H54 (cell line): ENCODE measurements around the gene POMGNT2.

Source experiments
- DNase-seq: peaks from one replicate; pipeline ENCODE4 v3.0.0; 2011; ENCODE audit warnings: low spot score, mixed read lengths; ENCODE audit not compliant: insufficient read length
- FAIRE-seq: peaks from 3 replicates; lab custom pipeline; 2011; peaks lifted over from hg19 to GRCh38; lab: Jason Lieb, UNC
- POLR2A ChIP-seq: IDR thresholded peaks from 2 replicates; pipeline ENCODE4 v1.6.1; 2011; ENCODE audit warnings: low read depth, mild to moderate bottlenecking, low read length

The POMGNT2 gene

GRCh38 chr3:43126536-43126935 is 20.7 kb upstream of the POMGNT2 start:
- FAIRE-seq (no peak), DNase-seq (no peak)
- no peak for TF ChIP-seq POLR2A

- no peak for FAIRE-seq
- DNase-seq, result no peak
- no peak for TF ChIP-seq POLR2A
Measured at GRCh38 chr3:43123895-43124294, 18.0 kb upstream of the POMGNT2 start.

DNA sequence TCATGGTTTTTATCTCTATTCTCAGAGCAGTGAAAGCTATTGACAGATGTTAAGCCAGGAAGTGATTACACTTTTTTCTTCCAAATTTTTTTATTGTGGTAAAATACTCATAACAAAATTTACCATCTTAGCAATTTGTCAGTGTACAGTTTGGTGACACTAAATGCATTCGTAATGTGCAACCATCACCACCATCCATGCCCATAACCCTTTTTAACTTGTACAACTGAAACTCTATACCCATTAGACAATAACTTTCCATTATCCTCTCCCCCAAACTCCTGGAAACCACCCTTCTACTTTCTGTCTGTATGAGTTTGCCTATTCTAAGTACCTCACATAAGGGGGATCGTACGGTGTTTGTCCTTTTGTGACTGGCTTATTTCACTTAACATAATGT is 15.1 kb upstream of the POMGNT2 start:
- FAIRE-seq, result no peak
- DNase-seq, result no peak

DNA sequence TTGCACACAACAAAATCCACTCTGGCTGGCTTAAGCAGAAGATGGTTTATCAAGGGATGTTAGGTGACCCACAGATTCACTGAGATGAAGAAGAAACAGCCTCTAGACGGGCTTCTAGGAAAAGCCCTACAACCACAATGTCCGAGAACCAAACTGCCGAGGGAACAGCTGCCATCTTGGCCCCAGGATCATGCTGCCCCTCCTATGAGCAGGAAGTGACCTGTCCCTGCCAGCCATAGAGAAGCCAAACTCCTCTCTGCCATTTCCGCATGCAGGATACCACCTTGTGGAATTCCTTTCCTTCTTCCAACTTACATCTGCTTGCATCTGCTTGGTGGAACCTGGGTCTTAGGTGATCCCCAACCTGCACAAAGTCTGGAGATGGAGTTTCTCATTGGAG is 11.4 kb upstream of the POMGNT2 start:
- FAIRE-seq, result no peak
- no peak for TF ChIP-seq POLR2A
- no peak for DNase-seq

More for the DNA sequence above, 15.1 kb upstream of the POMGNT2 start:
- no peak for TF ChIP-seq POLR2A

DNA sequence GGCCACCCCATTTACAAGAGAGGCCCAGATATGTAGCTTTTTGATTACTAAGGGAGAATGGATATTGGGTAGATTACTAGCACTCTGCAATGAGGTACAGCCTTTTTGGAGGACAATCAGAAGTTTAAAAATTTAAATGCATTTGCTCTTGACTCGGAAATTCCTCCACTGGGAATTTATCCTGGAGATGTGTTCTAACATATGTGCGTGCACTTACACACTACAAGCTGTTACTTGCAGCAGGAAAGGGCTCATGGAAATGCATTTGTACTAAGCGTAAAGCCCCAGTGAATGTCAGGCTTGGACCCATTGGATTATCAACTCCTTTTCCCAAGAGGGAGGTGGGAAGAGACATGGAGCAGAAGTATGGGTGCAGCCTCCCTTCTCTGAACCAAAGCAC is 7.8 kb upstream of the POMGNT2 start:
- FAIRE-seq (no peak), DNase-seq (no peak)
- no peak for TF ChIP-seq POLR2A

DNA sequence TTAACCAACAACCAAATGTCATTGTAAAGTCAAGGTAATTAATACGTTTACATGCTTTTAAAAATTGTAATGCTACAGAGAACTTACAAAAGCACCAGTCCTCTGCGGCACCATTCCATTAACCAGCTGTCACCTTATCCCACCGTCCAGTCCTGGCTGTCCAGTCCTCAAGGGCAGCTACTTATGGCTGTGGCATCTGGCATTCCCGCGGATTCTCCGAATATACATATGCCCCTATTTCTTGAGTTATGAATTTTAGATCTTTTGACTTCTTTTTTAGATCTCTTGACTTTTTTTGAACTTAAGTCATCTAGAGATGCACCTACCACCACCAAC is 382 bp upstream of the POMGNT2 start:
- FAIRE-seq, result no peak
- TF ChIP-seq POLR2A, result no peak
- no peak for DNase-seq

DNA sequence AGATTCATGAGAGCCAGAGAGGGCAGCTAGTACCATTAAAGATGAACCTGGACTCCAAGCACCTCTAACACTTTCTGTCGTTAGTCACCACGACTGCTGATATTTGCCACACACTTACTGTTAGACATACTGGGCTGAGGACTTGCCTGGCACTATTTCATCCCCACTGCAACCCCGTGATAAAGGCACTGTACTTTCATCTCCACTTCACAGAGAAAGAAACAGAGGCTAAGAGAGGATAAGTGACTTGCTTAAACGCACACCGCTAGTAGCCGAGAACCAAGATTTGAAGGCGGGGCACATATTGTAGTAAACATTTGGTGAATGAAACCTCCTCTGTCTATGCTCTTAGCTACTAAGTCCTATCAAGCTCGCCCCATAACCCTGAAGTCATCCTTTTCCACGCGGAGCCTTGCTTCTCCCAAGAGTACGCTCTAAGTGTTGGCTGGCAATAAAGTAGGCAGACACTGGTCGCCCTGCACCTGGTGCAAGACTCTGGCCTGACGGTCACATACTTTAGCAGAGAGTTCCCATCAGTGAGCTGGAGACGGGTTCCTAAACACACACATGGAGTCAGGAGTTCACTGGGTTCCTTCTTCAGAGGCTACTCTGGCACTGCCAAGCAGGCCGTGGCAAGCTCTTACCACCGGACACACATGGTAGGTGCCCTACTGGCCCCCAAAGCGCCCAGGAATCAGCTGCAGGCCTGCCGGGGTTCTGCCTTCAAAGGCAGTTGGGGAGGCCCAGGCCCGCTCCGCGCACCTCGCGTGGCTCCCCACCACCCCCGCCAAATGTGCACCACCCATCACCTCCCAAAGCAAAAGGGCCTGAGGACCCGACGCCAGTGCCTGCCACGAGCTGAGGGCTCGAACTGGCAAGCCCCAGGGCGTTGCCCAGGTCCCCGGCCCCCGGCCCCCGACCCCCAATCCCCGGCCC is 951 bp downstream of the POMGNT2 start:
- no peak for TF ChIP-seq POLR2A
- FAIRE-seq (no peak), DNase-seq (no peak)

DNA sequence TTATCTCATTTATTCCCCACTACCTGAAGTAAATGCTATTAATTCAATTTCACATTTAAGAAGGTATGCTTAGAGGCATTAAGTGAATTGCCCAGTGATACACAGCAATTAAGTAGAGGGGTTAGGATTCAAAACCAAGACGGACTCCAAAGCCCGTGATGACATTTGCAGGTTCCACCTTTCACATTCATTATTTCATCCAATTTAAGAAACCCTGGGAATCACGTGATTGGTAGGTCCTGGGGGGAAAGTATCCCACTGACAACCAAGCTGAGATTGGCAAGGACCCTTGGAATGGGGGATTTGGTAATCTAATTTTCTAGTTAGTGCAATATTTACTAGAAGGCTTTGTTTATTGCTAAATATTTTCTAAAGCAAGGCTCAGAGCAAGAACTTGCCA is 1.8 kb downstream of the POMGNT2 start:
- FAIRE-seq, result no peak
- TF ChIP-seq POLR2A, result no peak
- DNase-seq, result no peak

DNA sequence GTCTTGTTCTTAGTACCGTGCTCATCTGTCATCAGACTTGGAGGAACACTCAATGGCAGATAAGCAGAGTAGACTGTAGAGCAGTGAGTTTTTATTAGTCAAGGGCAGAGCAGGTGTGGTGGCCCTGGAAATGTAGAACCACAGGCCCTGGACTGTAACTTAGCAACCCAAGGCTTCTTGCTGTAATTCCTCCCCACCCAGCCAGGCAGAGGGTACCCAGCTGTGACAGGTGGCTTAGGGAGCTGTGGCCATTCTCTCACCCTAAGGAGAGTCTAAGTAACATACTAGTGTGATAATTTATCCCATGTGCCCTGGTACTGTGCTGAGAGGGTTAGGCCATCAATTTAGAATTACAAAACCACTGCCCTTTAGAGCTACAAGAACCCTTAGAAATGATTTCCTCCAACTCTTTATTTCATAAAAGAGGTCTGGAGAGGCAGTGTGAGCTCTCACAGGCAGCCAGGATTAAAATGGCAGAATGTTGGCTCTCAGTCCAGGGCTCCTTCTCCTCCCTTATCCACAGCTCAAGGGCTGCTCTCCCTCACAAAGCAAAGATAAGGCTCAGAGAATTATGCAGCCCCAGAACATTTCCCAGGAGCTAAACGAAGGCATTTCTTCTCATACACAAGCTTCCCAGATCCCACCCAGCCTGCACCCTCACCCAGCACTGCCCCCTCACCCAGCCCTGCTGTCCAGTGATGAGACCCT is 3.0 kb downstream of the POMGNT2 start:
- DNase-seq (no peak), FAIRE-seq (no peak)
- no peak for TF ChIP-seq POLR2A

GRCh38 chr3:43098761-43099160 is 7.1 kb downstream of the POMGNT2 start:
- DNase-seq (no peak), FAIRE-seq (no peak)
- TF ChIP-seq POLR2A, result no peak

GRCh38 chr3:43097400-43098080 is 8.3 kb downstream of the POMGNT2 start:
- TF ChIP-seq POLR2A, result no peak
- DNase-seq (no peak), FAIRE-seq (no peak)

GRCh38 chr3:43096761-43097160 is 9.1 kb downstream of the POMGNT2 start:
- no peak for TF ChIP-seq POLR2A
- DNase-seq, result no peak
- FAIRE-seq, result no peak

DNA sequence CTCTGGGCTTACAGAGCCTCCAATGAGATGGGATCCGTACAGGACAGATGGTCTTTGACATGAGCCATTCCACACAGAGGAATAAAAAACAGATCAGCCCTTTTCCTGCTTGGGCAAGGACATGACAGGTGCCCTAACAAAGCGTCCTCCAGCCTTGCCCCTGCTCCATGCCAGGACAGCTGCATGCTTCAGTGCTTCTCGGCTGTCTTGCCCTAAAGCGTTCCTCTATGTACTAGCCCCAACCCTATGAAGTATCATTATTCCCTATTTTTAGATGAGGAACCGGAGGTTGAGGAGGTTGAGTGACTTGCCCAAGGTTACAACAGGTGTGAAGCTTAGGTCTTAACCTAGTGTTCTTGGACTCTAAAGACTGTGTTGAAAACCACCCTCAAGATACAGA is 10.5 kb downstream of the POMGNT2 start:
- no peak for TF ChIP-seq POLR2A
- no peak for FAIRE-seq
- DNase-seq, result no peak

DNA sequence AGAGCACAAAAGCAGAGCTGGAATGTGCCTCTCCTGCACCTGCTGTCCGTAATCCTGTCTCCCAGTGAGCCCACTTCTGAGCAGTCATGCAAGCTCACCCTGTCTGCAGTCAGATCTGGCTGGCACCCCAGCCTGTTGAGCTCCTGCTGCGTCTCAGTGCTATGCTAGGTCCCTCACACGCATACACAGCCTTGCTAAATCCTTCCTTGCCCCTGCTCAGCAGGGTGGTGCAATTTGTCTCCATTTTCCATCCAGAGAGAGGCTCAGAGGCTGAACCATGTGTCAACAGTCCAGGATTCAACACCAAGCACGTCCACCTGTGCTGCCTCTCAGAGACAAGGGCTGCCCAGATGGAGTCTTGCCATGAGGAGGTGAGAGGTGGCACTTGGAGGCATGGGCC is 11.0 kb downstream of the POMGNT2 start:
- DNase-seq, result no peak
- no peak for TF ChIP-seq POLR2A
- no peak for FAIRE-seq
